Duodenal mucosa (tissue), 2 donors: ENCODE measurements around the gene SUFU.

ENCODE experiments used
- H3K27ac ChIP-seq: one replicate; pipeline ENCODE4 v1.7.0; 2013; ENCODE audit warnings: low read depth, low read length
- H3K27me3 ChIP-seq, 2 donors: one replicate each; pipeline ENCODE4 v1.7.0; 2013; ENCODE audit warnings: low read length in 2 of 2, control low read depth in 1 of 2; ENCODE audit not compliant: insufficient read depth in 2 of 2, control insufficient read depth in 1 of 2
- H3K36me3 ChIP-seq, 2 donors: one replicate each; pipeline ENCODE4 v1.7.0; 2013; ENCODE audit warnings: low read length in 2 of 2, control low read depth in 1 of 2; ENCODE audit not compliant: insufficient read depth in 2 of 2, control insufficient read depth in 1 of 2
- H3K4me1 ChIP-seq, 2 donors: one replicate each; pipeline ENCODE4 v1.7.0; 2013; ENCODE audit warnings: low read length in 2 of 2, control low read depth in 1 of 2; ENCODE audit not compliant: insufficient read depth in 2 of 2, control insufficient read depth in 1 of 2
- H3K4me3 ChIP-seq, 2 donors: one replicate each; pipeline ENCODE4 v1.7.0; 2013; ENCODE audit warnings: low read length in 2 of 2, low read depth in 1 of 2
- H3K9ac ChIP-seq, 2 donors: one replicate each; pipeline ENCODE4 v1.7.0; 2013; ENCODE audit warnings: low read length in 2 of 2, low read depth in 1 of 2
- H3K9me3 ChIP-seq, 2 donors: one replicate each; pipeline ENCODE4 v1.7.0; 2013; ENCODE audit warnings: low read length in 2 of 2, control low read depth in 1 of 2; ENCODE audit not compliant: control insufficient read depth in 1 of 2

Gene SUFU

GRCh38 chr10:102511583-102512274 is 8.0 kb downstream of the SUFU start:
- Histone ChIP-seq H3K27ac (no peak overlapping the region), H3K27me3 (no peaks in the 10 kb centered on the region), H3K4me1 (no peaks in the 10 kb centered on the region), H3K9ac (no peak overlapping the region), H3K9me3 (no peaks in the 10 kb centered on the region), H3K36me3 (peaks cover 15 to 39% of the 10 kb centered on the region in 2 donors), H3K4me3 (no peak overlapping the region)

- Histone ChIP-seq H3K36me3 (peaks cover 7 to 33% of the 10 kb centered on the region in 2 donors), H3K9me3 (no peaks in the 10 kb centered on the region), H3K27me3 (no peaks in the 10 kb centered on the region), H3K9ac (no peak overlapping the region), H3K27ac (peak overlapping the region; percentile 17), H3K4me3 (no peak overlapping the region), H3K4me1 (no peaks in the 10 kb centered on the region)
These were observed 10.9 kb downstream of the SUFU start for GRCh38 chr10:102514487-102515311.

- Histone ChIP-seq H3K36me3 (peaks cover 7 to 29% of the 10 kb centered on the region in 2 donors), H3K27me3 (no peaks in the 10 kb centered on the region), H3K9ac (no peak overlapping the region), H3K4me1 (no peaks in the 10 kb centered on the region), H3K27ac (no peak overlapping the region), H3K9me3 (no peaks in the 10 kb centered on the region), H3K4me3 (no peak overlapping the region)
These were observed 12.0 kb downstream of the SUFU start for GRCh38 chr10:102515724-102516123.

GRCh38 chr10:102517553-102517952 is 13.8 kb downstream of the SUFU start:
- Histone ChIP-seq H3K4me1 (no peaks in the 10 kb centered on the region), H3K9ac (no peak overlapping the region), H3K27me3 (no peaks in the 10 kb centered on the region), H3K27ac (no peak overlapping the region), H3K36me3 (peaks cover 7 to 31% of the 10 kb centered on the region in 2 donors), H3K9me3 (no peaks in the 10 kb centered on the region), H3K4me3 (no peak overlapping the region)

GRCh38 chr10:102519246-102519825 is 15.6 kb downstream of the SUFU start:
- Histone ChIP-seq H3K9ac (no peak overlapping the region), H3K4me1 (no peaks in the 10 kb centered on the region), H3K9me3 (no peaks in the 10 kb centered on the region), H3K27me3 (no peaks in the 10 kb centered on the region), H3K27ac (no peak overlapping the region), H3K4me3 (no peak overlapping the region), H3K36me3 (peaks cover 16 to 34% of the 10 kb centered on the region in 2 donors)

- Histone ChIP-seq H3K27me3 (no peaks in the 10 kb centered on the region), H3K36me3 (peaks cover 9 to 23% of the 10 kb centered on the region in 2 donors), H3K4me3 (no peak overlapping the region), H3K4me1 (no peaks in the 10 kb centered on the region), H3K9ac (no peak overlapping the region), H3K27ac (no peak overlapping the region), H3K9me3 (no peaks in the 10 kb centered on the region)
These were observed 19.1 kb downstream of the SUFU start for GRCh38 chr10:102522874-102523249.

GRCh38 chr10:102523250-102524029 is 19.7 kb downstream of the SUFU start:
- Histone ChIP-seq H3K27me3 (no peaks in the 10 kb centered on the region), H3K4me3 (no peak overlapping the region), H3K9ac (no peak overlapping the region), H3K9me3 (no peaks in the 10 kb centered on the region), H3K4me1 (no peaks in the 10 kb centered on the region), H3K27ac (no peak overlapping the region), H3K36me3 (peaks cover 9 to 23% of the 10 kb centered on the region in 2 donors)

GRCh38 chr10:102524746-102525145 is 21.0 kb downstream of the SUFU start:
- Histone ChIP-seq H3K36me3 (peaks cover 9 to 23% of the 10 kb centered on the region in 2 donors), H3K4me3 (no peak overlapping the region), H3K27me3 (no peaks in the 10 kb centered on the region), H3K4me1 (no peaks in the 10 kb centered on the region), H3K9me3 (no peaks in the 10 kb centered on the region), H3K9ac (no peak overlapping the region), H3K27ac (no peak overlapping the region)

GRCh38 chr10:102527546-102527945 is 23.8 kb downstream of the SUFU start:
- H3K4me3 ChIP-seq: no peak overlapping the region
- no peak overlapping the region for H3K9ac ChIP-seq
- H3K4me1 ChIP-seq: no peaks in the 10 kb centered on the region
- no peaks in the 10 kb centered on the region for H3K27me3 ChIP-seq
- H3K36me3 ChIP-seq: peaks cover 9 to 16% of the 10 kb centered on the region in 2 donors
- no peak overlapping the region for H3K27ac ChIP-seq
- H3K9me3 ChIP-seq: no peaks in the 10 kb centered on the region
